ENCODE data around the gene INHBE. TPM values are rescaled to one million over a fixed set of nuclear protein-coding genes. Genes with fewer than 3 reads are reported as not detected.
A peak's percentile ranks its signal among the peaks of the same experiment; 100 is the strongest.
"Not testable (repeated sequence)": the region's sequence is repeated elsewhere in the genome, so short reads cannot be mapped to it uniquely, and the experiment has no call there.

The INHBE gene
- total RNA-seq, 4 donors from 2014 or later = not detected

DNA sequence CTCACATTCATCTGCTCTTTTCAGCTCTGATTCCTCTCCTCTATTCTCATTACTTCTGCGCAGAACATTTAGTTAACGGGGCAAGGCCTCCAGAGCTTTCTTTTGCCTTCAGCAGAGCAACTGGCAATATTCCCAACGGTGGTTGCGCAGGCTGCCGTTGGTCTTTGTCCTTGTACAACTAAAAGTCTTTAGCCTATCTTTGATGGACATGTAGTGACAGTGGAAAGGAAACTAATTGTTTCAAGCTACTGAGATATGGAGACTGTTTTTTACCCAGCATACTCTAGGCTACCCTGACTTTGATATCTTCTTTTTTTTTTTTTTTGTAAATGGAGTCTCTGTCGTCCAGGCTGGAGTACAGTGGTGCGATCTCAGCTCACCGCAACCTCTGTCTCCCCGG, 36.9 kb upstream of the INHBE start:
- H3K9me3 ChIP-seq = no peaks in the 10 kb centered on the region
- H3K4me1 ChIP-seq = peaks cover 0 to 11% (median 0%) of the 10 kb centered on the region in 3 donors
- peaks cover 0 to 29% (median 5%) of the 10 kb centered on the region in 3 donors for H3K36me3 ChIP-seq
- no peak overlapping the region for H3K27ac ChIP-seq
- H3K27me3 ChIP-seq = no peaks in the 10 kb centered on the region
- 89 to 92% methylated on average over 9 of the region's 9 CpGs for WGBS, 2 donors
- intact Hi-C loops (cut with DNase I) = no loop called here
- no peak overlapping the region for H3K4me3 ChIP-seq
- DNase-seq = no peak
- TF ChIP-seq, protein P1, sequence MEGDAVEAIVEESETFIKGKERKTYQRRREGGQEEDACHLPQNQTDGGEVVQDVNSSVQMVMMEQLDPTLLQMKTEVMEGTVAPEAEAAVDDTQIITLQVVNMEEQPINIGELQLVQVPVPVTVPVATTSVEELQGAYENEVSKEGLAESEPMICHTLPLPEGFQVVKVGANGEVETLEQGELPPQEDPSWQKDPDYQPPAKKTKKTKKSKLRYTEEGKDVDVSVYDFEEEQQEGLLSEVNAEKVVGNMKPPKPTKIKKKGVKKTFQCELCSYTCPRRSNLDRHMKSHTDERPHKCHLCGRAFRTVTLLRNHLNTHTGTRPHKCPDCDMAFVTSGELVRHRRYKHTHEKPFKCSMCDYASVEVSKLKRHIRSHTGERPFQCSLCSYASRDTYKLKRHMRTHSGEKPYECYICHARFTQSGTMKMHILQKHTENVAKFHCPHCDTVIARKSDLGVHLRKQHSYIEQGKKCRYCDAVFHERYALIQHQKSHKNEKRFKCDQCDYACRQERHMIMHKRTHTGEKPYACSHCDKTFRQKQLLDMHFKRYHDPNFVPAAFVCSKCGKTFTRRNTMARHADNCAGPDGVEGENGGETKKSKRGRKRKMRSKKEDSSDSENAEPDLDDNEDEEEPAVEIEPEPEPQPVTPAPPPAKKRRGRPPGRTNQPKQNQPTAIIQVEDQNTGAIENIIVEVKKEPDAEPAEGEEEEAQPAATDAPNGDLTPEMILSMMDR (IDR thresholded peaks at IDR 0.05) = no peak
- TF ChIP-seq POLR2A (IDR thresholded peaks at IDR 0.05) = no peak

DNA sequence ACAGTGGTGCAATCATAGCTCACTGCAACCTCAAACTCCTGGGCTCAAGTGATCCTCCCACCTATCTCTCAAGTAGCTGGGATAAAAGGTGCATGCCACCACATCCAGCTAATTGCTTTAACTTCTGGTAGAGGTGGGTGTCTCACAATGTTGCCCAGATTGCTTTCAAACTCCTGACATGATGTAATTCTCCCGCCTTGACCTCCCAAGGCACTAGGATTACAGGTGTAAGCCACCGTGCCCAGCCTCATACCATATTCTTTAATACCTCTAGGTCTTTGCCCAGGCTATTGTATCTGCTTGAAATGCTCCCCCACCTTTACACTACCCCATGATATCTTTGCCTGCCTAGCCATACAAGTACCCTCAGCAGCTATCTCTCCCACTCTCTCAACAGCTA, 35.6 kb upstream of the INHBE start:
- Histone ChIP-seq H3K9me3 (no peaks in the 10 kb centered on the region), H3K36me3 (peaks cover 0 to 39% (median 5%) of the 10 kb centered on the region in 3 donors), H3K4me1 (peaks cover 0 to 11% (median 0%) of the 10 kb centered on the region in 3 donors), H3K27me3 (no peaks in the 10 kb centered on the region), H3K27ac (no peak overlapping the region), H3K4me3 (no peak overlapping the region)
- TF ChIP-seq, protein P1 (IDR thresholded peaks at IDR 0.05) = no peak
- TF ChIP-seq POLR2A (IDR thresholded peaks at IDR 0.05) = no peak
- no peak for DNase-seq
- WGBS, 2 donors = 97 to 100% methylated on average over 2 of the region's 2 CpGs
- intact Hi-C loops (cut with DNase I) = no loop called here

DNA sequence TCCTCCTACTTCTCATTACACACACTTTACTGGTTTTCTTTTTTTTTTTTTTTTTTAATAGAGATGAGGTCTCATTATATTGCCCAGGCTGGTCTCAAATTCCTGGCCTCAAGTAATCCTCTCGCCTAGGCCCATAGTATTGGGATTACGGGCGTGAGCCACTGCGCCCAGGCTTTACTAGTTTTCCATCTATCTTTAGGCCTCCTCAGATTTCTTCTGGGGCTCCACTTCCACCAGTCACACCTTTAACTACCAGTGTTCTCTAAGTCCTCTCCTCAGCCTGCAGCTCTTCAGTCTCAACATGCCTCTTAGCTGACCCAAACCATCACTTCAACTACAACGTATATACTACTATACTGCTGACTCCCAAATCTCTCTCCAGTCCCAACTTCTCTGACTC, 34.6 kb upstream of the INHBE start:
- TF ChIP-seq POLR2A (IDR thresholded peaks at IDR 0.05) = no peak
- TF ChIP-seq, protein P1 (IDR thresholded peaks at IDR 0.05) = no peak
- H3K27ac ChIP-seq = no peak overlapping the region
- intact Hi-C loops (cut with DNase I) = no loop called here
- DNase-seq = no peak
- H3K27me3 ChIP-seq = no peaks in the 10 kb centered on the region
- H3K9me3 ChIP-seq = no peaks in the 10 kb centered on the region
- H3K4me3 ChIP-seq = no peak overlapping the region
- H3K4me1 ChIP-seq = peaks cover 0 to 11% (median 0%) of the 10 kb centered on the region in 3 donors
- H3K36me3 ChIP-seq = peaks cover 0 to 41% (median 5%) of the 10 kb centered on the region in 3 donors
- WGBS, 2 donors = 96 to 100% methylated on average over 5 of the region's 5 CpGs

DNA sequence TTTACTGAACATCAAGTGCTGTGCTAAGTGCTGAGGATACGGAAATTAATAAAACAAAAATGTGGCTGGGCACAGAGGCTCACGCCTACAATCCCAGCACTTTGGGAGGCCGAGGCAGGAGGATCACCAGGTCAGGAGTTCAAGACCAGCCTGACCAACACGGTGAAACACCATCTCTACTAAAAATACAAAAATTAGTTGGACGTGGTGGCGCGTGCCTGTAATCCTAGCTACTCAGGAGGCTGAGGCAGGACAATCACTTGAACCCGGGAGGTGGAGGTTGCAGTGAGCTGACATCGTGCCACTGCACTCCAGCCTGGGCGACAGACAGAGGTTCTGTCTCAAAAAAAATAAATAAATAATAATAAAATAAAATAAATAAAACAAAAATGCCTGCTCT, 28.2 kb upstream of the INHBE start:
- H3K27me3 ChIP-seq; H3K4me3 ChIP-seq; H3K27ac ChIP-seq; DNase-seq; intact Hi-C loops (cut with DNase I); H3K9me3 ChIP-seq: not testable (repeated sequence)
- 95 to 97% methylated on average over 8 to 10 of the region's 10 CpGs for WGBS, 2 donors
- Histone ChIP-seq H3K4me1 (peaks cover 5 to 25% (median 11%) of the 10 kb centered on the region in 3 donors), H3K36me3 (peaks cover 0 to 31% (median 5%) of the 10 kb centered on the region in 3 donors)

DNA sequence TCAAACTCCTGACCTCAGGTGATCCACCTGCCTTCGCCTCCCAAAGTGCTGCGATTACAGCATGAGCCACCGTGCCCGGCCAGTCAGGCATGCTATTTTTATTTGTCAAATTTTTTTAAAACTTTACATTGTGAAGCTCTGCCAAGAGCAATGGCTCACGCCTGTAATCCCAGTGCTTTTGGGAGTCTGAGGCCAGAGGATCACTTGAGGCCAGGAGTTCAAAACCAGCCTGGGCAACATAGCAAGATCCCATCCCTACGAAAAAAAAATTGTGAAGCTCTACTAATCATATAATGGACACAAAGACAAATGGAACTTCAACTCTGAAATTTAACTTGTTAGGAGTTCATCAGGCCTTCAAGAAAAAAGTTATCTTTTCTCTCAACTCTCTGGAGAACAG, 26.1 kb upstream of the INHBE start:
- no peaks in the 10 kb centered on the region for H3K9me3 ChIP-seq
- H3K4me1 ChIP-seq = peaks cover 5 to 25% (median 11%) of the 10 kb centered on the region in 3 donors
- no peaks in the 10 kb centered on the region for H3K27me3 ChIP-seq
- DNase-seq = no peak
- H3K27ac ChIP-seq = peak overlapping the region in 3 of 4 donors; percentile 96 to 98 (median 97)
- intact Hi-C loops (cut with DNase I) = no loop called here
- peak overlapping the region in 1 of 4 donors; percentile 95 for H3K4me3 ChIP-seq
- H3K36me3 ChIP-seq = peaks cover 0 to 11% (median 0%) of the 10 kb centered on the region in 3 donors
- no peak for TF ChIP-seq POLR2A (IDR thresholded peaks at IDR 0.05)
- TF ChIP-seq, protein P1 (IDR thresholded peaks at IDR 0.05) = no peak
- 67% methylated on average over 6 of the region's 6 CpGs for WGBS, 2 donors
